ENCODE data around the gene PLEKHG1. TPM values are rescaled to one million over a fixed set of nuclear protein-coding genes. Genes with fewer than 3 reads are reported as not detected.

PLEKHG1 gene
- polyA plus RNA-seq, 1 experiment, result 0.16 TPM

GRCh38 chr6:150631984-150632642 lies 32.4 kb downstream of the PLEKHG1 start:
- no peak overlapping the region for H3K4me3 ChIP-seq (ENCODE audit: low read depth, low read length)
- no peak overlapping the region for H3K27ac ChIP-seq (ENCODE audit: low read depth, low read length)
- no peaks in the 10 kb centered on the region for H3K9me3 ChIP-seq (ENCODE audit: control insufficient read depth, insufficient read depth, low read length)
- ChIA-PET POLR2A (no interaction called here), CTCF (no interaction called here)
- H3K27me3 ChIP-seq (ENCODE audit: control insufficient read depth, insufficient read depth, low read length), result peaks cover 5% of the 10 kb centered on the region
- no peak for DNase-seq (ENCODE audit: low read depth, low spot score)
- TF ChIP-seq CTCF (IDR thresholded peaks at IDR 0.05; ENCODE audit: low read depth, low read length), result no peak

GRCh38 chr6:150632785-150633485 lies 33.2 kb downstream of the PLEKHG1 start:
- Histone ChIP-seq H3K27ac (ENCODE audit: low read depth, low read length) (no peak overlapping the region), H3K9me3 (ENCODE audit: control insufficient read depth, insufficient read depth, low read length) (no peaks in the 10 kb centered on the region), H3K27me3 (ENCODE audit: control insufficient read depth, insufficient read depth, low read length) (peaks cover 5% of the 10 kb centered on the region), H3K4me3 (ENCODE audit: low read depth, low read length) (no peak overlapping the region)
- POLR2A ChIA-PET, result no interaction called here
- no peak for TF ChIP-seq CTCF (IDR thresholded peaks at IDR 0.05; ENCODE audit: low read depth, low read length)
- CTCF ChIA-PET, result no interaction called here
- no peak for DNase-seq (ENCODE audit: low read depth, low spot score)

- Histone ChIP-seq H3K9me3 (ENCODE audit: control insufficient read depth, insufficient read depth, low read length) (no peaks in the 10 kb centered on the region), H3K4me3 (ENCODE audit: low read depth, low read length) (no peak overlapping the region), H3K27me3 (ENCODE audit: control insufficient read depth, insufficient read depth, low read length) (peaks cover 5% of the 10 kb centered on the region), H3K27ac (ENCODE audit: low read depth, low read length) (no peak overlapping the region)
- TF ChIP-seq CTCF (IDR thresholded peaks at IDR 0.05; ENCODE audit: low read depth, low read length), result no peak
- DNase-seq (ENCODE audit: low read depth, low spot score), result no peak
- ChIA-PET POLR2A (no interaction called here), CTCF (no interaction called here)
Observed at GRCh38 chr6:150633486-150633834, 33.8 kb downstream of the PLEKHG1 start.

- ChIA-PET CTCF (no interaction called here), POLR2A (no interaction called here)
- TF ChIP-seq CTCF (IDR thresholded peaks at IDR 0.05; ENCODE audit: low read depth, low read length), result no peak
- H3K9me3 ChIP-seq (ENCODE audit: control insufficient read depth, insufficient read depth, low read length), result no peaks in the 10 kb centered on the region
- H3K4me3 ChIP-seq (ENCODE audit: low read depth, low read length), result no peak overlapping the region
- peaks cover 5% of the 10 kb centered on the region for H3K27me3 ChIP-seq (ENCODE audit: control insufficient read depth, insufficient read depth, low read length)
- DNase-seq (ENCODE audit: low read depth, low spot score), result no peak
- H3K27ac ChIP-seq (ENCODE audit: low read depth, low read length), result no peak overlapping the region
Observed at GRCh38 chr6:150634176-150634963, 34.7 kb downstream of the PLEKHG1 start.

- no peak overlapping the region for H3K27ac ChIP-seq (ENCODE audit: low read depth, low read length)
- ChIA-PET CTCF (no interaction called here), POLR2A (no interaction called here)
- H3K27me3 ChIP-seq (ENCODE audit: control insufficient read depth, insufficient read depth, low read length), result peaks cover 5% of the 10 kb centered on the region
- H3K9me3 ChIP-seq (ENCODE audit: control insufficient read depth, insufficient read depth, low read length), result no peaks in the 10 kb centered on the region
- no peak overlapping the region for H3K4me3 ChIP-seq (ENCODE audit: low read depth, low read length)
- no peak for TF ChIP-seq CTCF (IDR thresholded peaks at IDR 0.05; ENCODE audit: low read depth, low read length)
- no peak for DNase-seq (ENCODE audit: low read depth, low spot score)
Observed at GRCh38 chr6:150634964-150635292, 35.2 kb downstream of the PLEKHG1 start.
